Measurements from ENCODE around the gene PRICKLE4. TPM values are rescaled to one million over a fixed set of nuclear protein-coding genes. Genes with fewer than 3 reads are reported as not detected.

Gene PRICKLE4
- total and polyA plus RNA-seq, 2 of the 13 experiments (the other 11 are each of a cell fraction or from before 2014, with no cell fraction given): 0.92 to 1.2 TPM

- TF ChIP-seq ZNF557 (CRISPR knock-in tag; IDR thresholded peaks at IDR 0.05) (no peak), MAFF (IDR thresholded peaks at IDR 0.05; ENCODE audit: low read depth, low read length) (no peak), ZNF670 (CRISPR knock-in tag; IDR thresholded peaks at IDR 0.05; ENCODE audit: borderline replicate concordance) (no peak), ZNF510 (CRISPR knock-in tag; IDR thresholded peaks at IDR 0.05; ENCODE audit: low read depth) (no peak), ZNF777 (CRISPR knock-in tag; IDR thresholded peaks at IDR 0.05) (no peak), SP5 (CRISPR knock-in tag; IDR thresholded peaks at IDR 0.05; ENCODE audit: borderline replicate concordance, low read depth) (no peak), ZNF33A (CRISPR knock-in tag; IDR thresholded peaks at IDR 0.05; ENCODE audit: borderline replicate concordance) (no peak), EP300 (IDR thresholded peaks at IDR 0.05; ENCODE audit: low read depth in 2 of 2, low read length in 2 of 2) (peak in 1 of 2 experiments; percentile 29; a peak in 1 of 4 replicates), EP300 (CRISPR knock-in tag; IDR thresholded peaks at IDR 0.05; ENCODE audit: borderline replicate concordance) (peak; percentile 54; the same call in 1 of the 2 replicates), HMGA1 (CRISPR knock-in tag; conservative IDR thresholded peaks at IDR 0.05) (no peak), ZNF687 (CRISPR knock-in tag; IDR thresholded peaks at IDR 0.05) (peak; percentile 78), UBTF (CRISPR knock-in tag; IDR thresholded peaks at IDR 0.05) (no peak), ZSCAN29 (CRISPR knock-in tag; conservative IDR thresholded peaks at IDR 0.05) (no peak), ZNF800 (CRISPR knock-in tag; IDR thresholded peaks at IDR 0.05) (no peak)
- TF ChIP-seq, protein P1, sequence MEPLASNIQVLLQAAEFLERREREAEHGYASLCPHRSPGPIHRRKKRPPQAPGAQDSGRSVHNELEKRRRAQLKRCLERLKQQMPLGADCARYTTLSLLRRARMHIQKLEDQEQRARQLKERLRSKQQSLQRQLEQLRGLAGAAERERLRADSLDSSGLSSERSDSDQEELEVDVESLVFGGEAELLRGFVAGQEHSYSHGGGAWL (CRISPR knock-in tag; IDR thresholded peaks at IDR 0.05): no peak
- TF ChIP-seq, protein P2, sequence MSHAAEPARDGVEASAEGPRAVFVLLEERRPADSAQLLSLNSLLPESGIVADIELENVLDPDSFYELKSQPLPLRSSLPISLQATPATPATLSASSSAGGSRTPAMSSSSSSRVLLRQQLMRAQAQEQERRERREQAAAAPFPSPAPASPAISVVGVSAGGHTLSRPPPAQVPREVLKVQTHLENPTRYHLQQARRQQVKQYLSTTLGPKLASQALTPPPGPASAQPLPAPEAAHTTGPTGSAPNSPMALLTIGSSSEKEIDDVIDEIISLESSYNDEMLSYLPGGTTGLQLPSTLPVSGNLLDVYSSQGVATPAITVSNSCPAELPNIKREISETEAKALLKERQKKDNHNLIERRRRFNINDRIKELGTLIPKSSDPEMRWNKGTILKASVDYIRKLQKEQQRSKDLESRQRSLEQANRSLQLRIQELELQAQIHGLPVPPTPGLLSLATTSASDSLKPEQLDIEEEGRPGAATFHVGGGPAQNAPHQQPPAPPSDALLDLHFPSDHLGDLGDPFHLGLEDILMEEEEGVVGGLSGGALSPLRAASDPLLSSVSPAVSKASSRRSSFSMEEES (CRISPR knock-in tag; IDR thresholded peaks at IDR 0.05): 0 out of 2 replicates have a peak, but pooled peaks have one; percentile 31
- TF ChIP-seq, protein P3, sequence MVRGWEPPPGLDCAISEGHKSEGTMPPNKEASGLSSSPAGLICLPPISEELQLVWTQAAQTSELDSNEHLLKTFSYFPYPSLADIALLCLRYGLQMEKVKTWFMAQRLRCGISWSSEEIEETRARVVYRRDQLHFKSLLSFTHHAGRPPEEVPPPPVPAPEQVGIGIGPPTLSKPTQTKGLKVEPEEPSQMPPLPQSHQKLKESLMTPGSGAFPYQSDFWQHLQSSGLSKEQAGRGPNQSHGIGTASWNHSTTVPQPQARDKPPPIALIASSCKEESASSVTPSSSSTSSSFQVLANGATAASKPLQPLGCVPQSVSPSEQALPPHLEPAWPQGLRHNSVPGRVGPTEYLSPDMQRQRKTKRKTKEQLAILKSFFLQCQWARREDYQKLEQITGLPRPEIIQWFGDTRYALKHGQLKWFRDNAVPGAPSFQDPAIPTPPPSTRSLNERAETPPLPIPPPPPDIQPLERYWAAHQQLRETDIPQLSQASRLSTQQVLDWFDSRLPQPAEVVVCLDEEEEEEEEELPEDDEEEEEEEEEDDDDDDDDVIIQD (CRISPR knock-in tag; IDR thresholded peaks at IDR 0.05; ENCODE audit: low read depth): no peak; the same call in 1 of the 2 replicates
Observed at GRCh38 chr6:41768545-41769308, 11.9 kb upstream of the PRICKLE4 start (continued).

Measured in HepG2 (cell line).